GM12878 (cell line): ENCODE data around the gene SSU72. TPM values are rescaled to one million over a fixed set of nuclear protein-coding genes. Genes with fewer than 3 reads are reported as not detected.

Experiments
- BACH1 ChIP-seq: fragments of 450-650 bp; IDR thresholded peaks from 2 replicates; pipeline ENCODE4 v1.6.1; 2017; ENCODE audit warnings: mild to moderate bottlenecking, borderline replicate concordance
- CREM ChIP-seq: IDR thresholded peaks from 2 replicates; pipeline ENCODE4 v1.6.1; 2014; ENCODE audit warnings: antibody characterized with exemption, low read depth
- CTCF ChIP-seq, 3 experiments: IDR thresholded peaks in 2 of 3; conservative IDR thresholded peaks in 1 of 3; 2 replicates each; pipeline ENCODE4 v1.5.1; 2011; ENCODE audit warnings: low read depth in 3 of 3, low read length in 3 of 3, mild to moderate bottlenecking in 3 of 3, control low read depth in 2 of 3, moderate library complexity in 2 of 3, inconsistent platforms in 1 of 3, mixed read lengths in 1 of 3; ENCODE audit not compliant: control insufficient read depth in 2 of 3, insufficient read depth in 1 of 3; ENCODE audit errors: extremely low read depth in 1 of 3
- ESRRA ChIP-seq: IDR thresholded peaks from 2 replicates; pipeline ENCODE4 v1.6.1; 2012; ENCODE audit warnings: mild to moderate bottlenecking, low read length, improper control_type of control experiment
- FOS ChIP-seq: IDR thresholded peaks from 3 replicates; pipeline ENCODE4 v1.6.1; 2011; ENCODE audit warnings: borderline replicate concordance; ENCODE audit not compliant: insufficient read length; ENCODE audit errors: extremely low read depth
- FOXM1 ChIP-seq: IDR thresholded peaks from 2 replicates; pipeline ENCODE4 v1.6.1; 2012; ENCODE audit warnings: low read depth, mild to moderate bottlenecking, inconsistent platforms, low read length, moderate library complexity
- GATAD2B ChIP-seq: fragments of 450-650 bp; conservative IDR thresholded peaks from 2 replicates; pipeline ENCODE4 v1.6.1; 2017; ENCODE audit warnings: low read depth, mild to moderate bottlenecking, moderate library complexity
- MTA2 ChIP-seq: fragments of 450-650 bp; IDR thresholded peaks from 2 replicates; pipeline ENCODE4 v1.6.1; 2016; ENCODE audit warnings: low read depth, mild to moderate bottlenecking, moderate library complexity
- NRF1 ChIP-seq: conservative IDR thresholded peaks from 2 replicates; pipeline ENCODE4 v1.6.1; 2011; ENCODE audit warnings: mild to moderate bottlenecking, low read depth, low read length, improper control_type of control experiment
- PBX3 ChIP-seq: IDR thresholded peaks from 2 replicates; pipeline ENCODE4 v1.6.1; 2011; ENCODE audit warnings: mild to moderate bottlenecking, low read depth, low read length, moderate library complexity; ENCODE audit not compliant: insufficient replicate concordance
- PRDM15 ChIP-seq: fragments of 450-650 bp; formaldehyde crosslinking; IDR thresholded peaks from 2 replicates; pipeline ENCODE4 v1.4.0; 2020; ENCODE audit warnings: mild to moderate bottlenecking, moderate library complexity
- RFX5 ChIP-seq: IDR thresholded peaks from 2 replicates; pipeline ENCODE4 v1.6.1; 2011; ENCODE audit warnings: low read depth, low read length, improper control_type of control experiment
- SMAD1 ChIP-seq: fragments of 450-650 bp; IDR thresholded peaks from 2 replicates; pipeline ENCODE4 v1.6.1; 2018; ENCODE audit warnings: mild to moderate bottlenecking, low read depth; ENCODE audit not compliant: partially characterized antibody
- SP1 ChIP-seq: IDR thresholded peaks from one replicate; pipeline ENCODE4 v1.6.1; 2011; ENCODE audit warnings: low read depth, low read length
- TCF12 ChIP-seq: IDR thresholded peaks from 2 replicates; pipeline ENCODE4 v1.6.1; 2011; ENCODE audit warnings: low read depth, mild to moderate bottlenecking, low read length
- YBX1 ChIP-seq: fragments of 450-650 bp; IDR thresholded peaks from 2 replicates; pipeline ENCODE4 v1.6.1; 2016; ENCODE audit warnings: antibody characterized with exemption
- YY1 ChIP-seq: IDR thresholded peaks from 2 replicates; pipeline ENCODE4 v1.6.1; 2011; ENCODE audit warnings: low read depth, mild to moderate bottlenecking, low read length
- ZNF217 ChIP-seq: fragments of 450-650 bp; IDR thresholded peaks from 2 replicates; pipeline ENCODE4 v1.6.1; 2017; ENCODE audit warnings: antibody characterized with exemption, mild to moderate bottlenecking
- ZNF687 ChIP-seq: fragments of 450-650 bp; IDR thresholded peaks from 2 replicates; pipeline ENCODE4 v1.6.1; 2017; ENCODE audit warnings: mild to moderate bottlenecking, moderate library complexity
- polyA plus RNA-seq, 11 experiments: library from polyadenylated mRNA; depleted of rRNA in 4 of 11; unstranded in 6 of 11; stranded (reverse) in 5 of 11; fragments of >200 nt; fragmentation: Nextera tagmentation in 4 of 11; fragmentation: Illumina TruSeq in 1 of 11; extraction: Ambion mirVana in 4 of 11; extraction: Trizol in 1 of 11; gene quantifications; 1 replicate in 1 of 11; 2 replicates in 10 of 11; pipeline versions ENCODE4 v1.2.1 to v1.2.3, GENCODE V29; 2011 to 2016; ENCODE audit warnings: inconsistent platforms in 2 of 11, missing spikeins in 2 of 11, low read depth in 1 of 11
- total RNA-seq, 4 experiments: library from RNA; depleted of rRNA in 3 of 4; stranded (reverse); fragments of >200 nt in 3 of 4; fragmentation: Illumina TruSeq in 1 of 4; extraction: Trizol in 1 of 4; gene quantifications; 2 replicates each; pipeline versions ENCODE4 v1.2.1 to v1.2.3, GENCODE V29; 2013 to 2021

Gene SSU72
- total and polyA plus RNA-seq, 10 of the 15 experiments (the other 5 are each of a cell fraction or from before 2014, with no cell fraction given) = 28.6 to 172 (median 67.7) TPM

GRCh38 chr1:1615256-1616044, 40.8 kb upstream of the SSU72 start, which contains the start of gene MIB2 (continued):
- 0 out of 2 replicates have a peak, but pooled peaks have one; percentile 50 for TF ChIP-seq ZNF217
- TF ChIP-seq FOXM1 = no peak
- peak; percentile 57 for TF ChIP-seq SMAD1
- peak; percentile 97 for TF ChIP-seq GATAD2B
- TF ChIP-seq YBX1 = no peak
- peak; percentile 70 for TF ChIP-seq BACH1
- no peak for TF ChIP-seq PRDM15 (CRISPR knock-in tag)
- TF ChIP-seq FOS = no peak
- no peak for TF ChIP-seq PBX3
- TF ChIP-seq MTA2 = no peak
- peak; percentile 86 for TF ChIP-seq SP1
- peak; percentile 96 for TF ChIP-seq RFX5
- peak; percentile 60; the same call in 1 of the 2 replicates for TF ChIP-seq YY1
- no peak for TF ChIP-seq ESRRA
- peak; percentile 90 for TF ChIP-seq NRF1
- no peak for TF ChIP-seq CTCF (IDR thresholded peaks at IDR 0.05 in 2 of 3, conservative IDR thresholded peaks at IDR 0.05 in 1 of 3; ENCODE audit: control insufficient read depth in 2 of 3, extremely low read depth in 1 of 3, insufficient read depth in 1 of 3, low read depth in 3 of 3, low read length in 3 of 3)
- TF ChIP-seq CREM = peak; percentile 98
- TF ChIP-seq TCF12 = no peak
- peak; percentile 29; the same call in 1 of the 2 replicates for TF ChIP-seq ZNF687
